Stimulated activated CD8-positive, alpha-beta memory T cell treated with anti-CD3 and anti-CD28 coated beads, Interleukin-7, amount 100 ng/mL, for 1 hour (primary cell): Measurements from ENCODE around the gene PRSS8.
A peak's percentile ranks its signal among the peaks of the same experiment; 100 is the strongest.
"Not testable (repeated sequence)": the region's sequence is repeated elsewhere in the genome, so short reads cannot be mapped to it uniquely, and the experiment has no call there.

Experiments
- DNase-seq, 2 donors: peaks; one replicate each; pipeline ENCODE4 v3.0.0-alpha.2; 2020; ENCODE audit warnings: low read depth in 2 of 2

The PRSS8 gene

DNA sequence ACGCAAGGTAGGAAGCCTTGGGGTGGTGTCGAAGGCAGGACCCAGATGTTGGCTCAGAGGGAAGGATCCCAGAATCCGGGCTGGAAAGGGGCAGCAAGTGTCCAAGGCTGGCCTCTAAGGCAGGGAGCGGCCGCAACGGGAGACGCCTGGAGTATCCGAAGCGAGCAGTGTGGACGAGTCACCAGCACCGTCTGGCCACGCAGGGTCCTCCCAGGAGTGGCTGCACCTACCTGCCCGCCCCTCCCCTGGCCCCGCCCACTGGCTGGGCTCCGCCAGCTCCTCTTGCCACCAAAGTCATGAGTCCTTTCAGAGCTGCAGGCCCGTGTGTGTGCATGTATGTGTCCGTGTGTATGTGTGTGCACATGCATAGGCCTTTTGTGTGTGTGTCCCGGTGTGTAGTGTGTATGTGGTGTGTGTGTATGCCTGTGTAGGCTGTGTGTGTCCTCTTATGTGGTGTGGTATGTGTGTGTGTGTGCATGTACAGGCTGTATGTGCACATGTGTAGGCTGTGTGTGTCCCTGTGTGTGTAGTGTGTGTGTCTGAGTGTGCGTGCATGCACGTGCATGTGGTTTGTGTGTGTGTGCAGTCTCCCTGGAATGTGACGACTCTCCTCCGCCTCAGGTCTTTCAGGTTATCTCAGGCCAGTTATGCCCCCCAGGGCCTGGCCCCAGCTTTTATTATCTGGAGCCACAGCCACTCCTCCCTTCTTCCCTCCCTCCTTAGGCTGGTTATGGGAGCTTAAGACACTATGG lies at the start of gene PRSS8:
PRSS8 (minus strand) TSS at position 193 of the 752 bp plus-strand sequence. CDS start 229 bp downstream, outside the sequence.
- no peak for DNase-seq

DNA sequence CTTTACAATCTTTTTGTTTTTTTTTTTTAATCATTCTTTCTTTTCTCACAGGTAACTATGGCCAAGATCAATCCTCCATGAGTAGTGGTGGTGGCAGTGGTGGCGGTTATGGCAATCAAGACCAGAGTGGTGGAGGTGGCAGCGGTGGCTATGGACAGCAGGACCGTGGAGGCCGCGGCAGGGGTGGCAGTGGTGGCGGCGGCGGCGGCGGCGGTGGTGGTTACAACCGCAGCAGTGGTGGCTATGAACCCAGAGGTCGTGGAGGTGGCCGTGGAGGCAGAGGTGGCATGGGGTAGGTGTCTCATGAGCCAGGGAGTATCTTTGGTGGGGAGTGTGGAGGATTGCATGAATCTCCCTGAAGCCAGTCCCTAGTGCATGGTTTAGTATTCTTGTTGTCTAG lies 49.4 kb upstream of the PRSS8 start:
- no peak for DNase-seq

GRCh38 chr16:31183432-31184428 lies 48.2 kb upstream of the PRSS8 start:
- no peak for DNase-seq

DNA sequence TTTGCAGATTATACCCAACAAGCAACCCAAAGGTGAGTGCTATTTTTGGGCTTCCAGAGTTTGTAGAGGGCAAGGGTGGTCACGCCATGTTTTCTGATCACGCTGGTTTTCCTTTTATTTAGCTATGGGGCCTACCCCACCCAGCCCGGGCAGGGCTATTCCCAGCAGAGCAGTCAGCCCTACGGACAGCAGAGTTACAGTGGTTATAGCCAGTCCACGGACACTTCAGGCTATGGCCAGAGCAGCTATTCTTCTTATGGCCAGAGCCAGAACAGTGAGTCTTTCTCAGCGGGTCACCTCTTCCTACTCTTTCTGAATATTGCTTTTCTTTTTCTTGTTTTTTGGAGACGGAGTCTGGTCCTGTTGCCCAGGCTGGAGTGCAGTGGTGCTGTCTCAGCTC lies 46.9 kb upstream of the PRSS8 start:
- no peak for DNase-seq

DNA sequence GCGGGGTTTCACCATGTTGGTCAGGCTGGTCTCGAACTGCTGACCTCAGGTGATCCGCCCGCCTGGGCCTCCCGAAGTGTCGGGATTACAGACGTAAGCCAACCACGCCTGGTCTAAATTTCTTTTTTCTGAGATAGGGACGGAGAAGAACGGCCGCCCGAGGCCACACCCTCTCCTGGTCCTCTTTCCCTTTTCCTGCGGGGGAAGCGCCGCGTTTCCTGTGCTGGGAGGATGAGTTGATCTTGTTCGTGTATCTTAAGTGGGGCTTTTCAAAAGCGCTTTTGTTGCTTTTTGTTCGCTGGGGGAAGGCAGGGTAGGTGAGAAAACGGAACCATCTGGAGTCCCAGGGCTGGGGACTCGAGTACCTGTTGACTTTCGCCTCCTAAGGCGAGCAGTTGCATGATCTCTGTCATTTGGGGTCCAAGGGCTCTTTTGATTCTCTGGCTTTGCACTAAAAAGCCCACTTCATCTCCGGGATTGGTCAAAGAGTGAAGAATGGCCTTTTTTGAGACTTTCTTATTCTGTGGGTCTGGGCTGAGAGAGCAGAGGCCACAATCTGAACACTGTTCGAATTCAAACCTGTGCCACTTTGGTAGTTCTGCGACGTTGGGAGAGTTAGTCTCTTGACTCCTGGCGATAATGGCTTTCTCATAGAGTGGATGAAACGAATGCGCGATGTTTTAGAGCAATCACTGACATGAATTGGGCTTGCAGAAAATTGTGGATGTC lies 45.7 kb upstream of the PRSS8 start:
- no peak for DNase-seq

DNA sequence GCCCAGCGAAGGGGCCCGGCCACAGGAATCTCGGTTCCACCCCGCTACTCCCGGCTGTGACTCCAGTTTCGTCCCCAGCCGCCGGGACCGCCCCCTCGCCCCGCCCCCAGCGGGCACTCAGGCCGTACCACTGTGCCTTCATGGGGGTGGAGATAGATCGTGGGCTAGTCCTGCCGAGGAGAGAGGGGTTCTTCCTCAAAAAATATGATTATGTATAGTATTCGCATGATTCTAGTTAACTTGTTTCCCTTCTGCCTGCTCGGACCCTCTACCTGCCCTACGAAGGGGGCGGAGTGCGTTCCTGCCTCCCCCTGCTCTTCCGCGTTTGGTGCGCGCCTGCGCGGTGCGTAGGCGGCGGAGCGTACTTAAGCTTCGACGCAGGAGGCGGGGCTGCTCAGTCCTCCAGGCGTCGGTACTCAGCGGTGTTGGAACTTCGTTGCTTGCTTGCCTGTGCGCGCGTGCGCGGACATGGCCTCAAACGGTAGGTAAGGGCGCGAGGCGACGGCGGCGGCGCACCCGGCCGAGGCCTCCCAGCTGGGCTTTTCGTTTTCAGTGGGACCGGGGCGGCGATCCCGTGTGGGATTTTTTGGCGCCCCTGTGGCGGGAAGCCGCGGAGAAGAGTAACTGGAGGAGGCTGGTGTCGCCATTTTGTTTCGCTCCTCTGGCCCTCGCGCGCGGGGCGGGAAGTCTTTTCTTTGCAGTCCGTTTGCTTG lies 44.4 kb upstream of the PRSS8 start, which contains the start of gene FUS:
FUS (plus strand) TSS at position 393 of the 713 bp plus-strand sequence; CDS start at position 469, 76 bp downstream.
- DNase-seq = peak; percentile 84 to 86

GRCh38 chr16:31179219-31179746 lies 43.8 kb upstream of the PRSS8 start:
- DNase-seq = no peak

DNA sequence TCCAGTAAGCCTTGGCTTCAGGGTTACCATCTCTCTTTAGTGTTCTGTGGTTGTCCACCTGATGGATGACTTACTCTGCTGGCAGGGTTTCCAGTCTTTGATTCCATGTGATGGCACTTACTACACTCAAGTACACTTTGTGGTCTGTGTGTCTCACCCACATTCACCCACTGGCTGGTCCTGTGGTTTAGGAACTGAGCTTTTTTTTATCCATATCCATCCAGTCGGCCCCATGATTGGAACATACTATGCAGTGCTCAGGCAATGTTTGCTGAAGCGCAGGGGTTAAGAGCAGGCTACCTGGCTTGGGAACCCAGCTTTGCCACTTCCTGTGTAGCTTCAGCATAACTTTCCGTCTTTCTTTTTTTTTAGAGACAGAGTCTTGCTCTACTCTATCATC lies 41.6 kb upstream of the PRSS8 start:
- DNase-seq = no peak

DNA sequence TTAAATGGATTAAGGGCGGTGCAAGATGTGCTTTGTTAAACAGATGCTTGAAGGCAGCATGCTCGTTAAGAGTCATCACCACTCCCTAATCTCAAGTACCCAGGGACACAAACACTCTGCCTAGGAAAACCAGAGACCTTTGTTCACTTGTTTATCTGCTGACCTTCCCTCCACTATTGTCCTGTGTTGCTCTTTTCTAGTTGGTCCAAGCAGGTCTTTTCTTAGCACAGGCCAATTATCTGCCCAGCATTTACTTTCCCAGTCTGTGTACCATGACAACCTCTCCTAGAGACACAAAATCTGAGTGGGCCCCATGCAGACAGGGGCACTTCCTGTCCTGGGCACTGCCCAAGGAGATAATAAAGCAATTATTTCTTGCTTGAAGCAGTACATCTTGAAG lies 34.5 kb upstream of the PRSS8 start:
- DNase-seq = not testable (repeated sequence)

DNA sequence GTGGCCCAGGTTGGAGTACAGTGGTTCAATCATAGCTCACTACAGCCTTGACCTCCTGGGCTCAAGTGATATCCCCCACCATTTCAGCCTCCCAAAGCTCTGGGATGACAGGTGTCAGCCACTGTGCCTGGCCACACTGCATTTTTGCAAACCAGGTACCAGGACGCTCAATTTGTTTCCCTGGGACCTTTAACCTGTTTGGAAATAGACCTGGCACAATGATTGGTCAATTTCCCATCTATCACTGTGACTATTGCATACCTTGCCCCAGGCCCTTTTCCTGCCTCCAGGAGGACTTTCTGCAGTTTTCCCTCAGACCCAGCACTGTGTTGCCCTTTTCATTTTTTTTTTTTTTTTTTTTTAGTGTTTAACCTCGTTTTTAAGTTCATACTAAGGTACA lies 33.3 kb upstream of the PRSS8 start:
- no peak for DNase-seq

- no peak for DNase-seq
Measured at GRCh38 chr16:31167315-31167714, 31.8 kb upstream of the PRSS8 start.

GRCh38 chr16:31157136-31157535 lies 21.6 kb upstream of the PRSS8 start:
- DNase-seq = no peak

GRCh38 chr16:31150976-31151375 lies 15.4 kb upstream of the PRSS8 start:
- DNase-seq = not testable (repeated sequence)

DNA sequence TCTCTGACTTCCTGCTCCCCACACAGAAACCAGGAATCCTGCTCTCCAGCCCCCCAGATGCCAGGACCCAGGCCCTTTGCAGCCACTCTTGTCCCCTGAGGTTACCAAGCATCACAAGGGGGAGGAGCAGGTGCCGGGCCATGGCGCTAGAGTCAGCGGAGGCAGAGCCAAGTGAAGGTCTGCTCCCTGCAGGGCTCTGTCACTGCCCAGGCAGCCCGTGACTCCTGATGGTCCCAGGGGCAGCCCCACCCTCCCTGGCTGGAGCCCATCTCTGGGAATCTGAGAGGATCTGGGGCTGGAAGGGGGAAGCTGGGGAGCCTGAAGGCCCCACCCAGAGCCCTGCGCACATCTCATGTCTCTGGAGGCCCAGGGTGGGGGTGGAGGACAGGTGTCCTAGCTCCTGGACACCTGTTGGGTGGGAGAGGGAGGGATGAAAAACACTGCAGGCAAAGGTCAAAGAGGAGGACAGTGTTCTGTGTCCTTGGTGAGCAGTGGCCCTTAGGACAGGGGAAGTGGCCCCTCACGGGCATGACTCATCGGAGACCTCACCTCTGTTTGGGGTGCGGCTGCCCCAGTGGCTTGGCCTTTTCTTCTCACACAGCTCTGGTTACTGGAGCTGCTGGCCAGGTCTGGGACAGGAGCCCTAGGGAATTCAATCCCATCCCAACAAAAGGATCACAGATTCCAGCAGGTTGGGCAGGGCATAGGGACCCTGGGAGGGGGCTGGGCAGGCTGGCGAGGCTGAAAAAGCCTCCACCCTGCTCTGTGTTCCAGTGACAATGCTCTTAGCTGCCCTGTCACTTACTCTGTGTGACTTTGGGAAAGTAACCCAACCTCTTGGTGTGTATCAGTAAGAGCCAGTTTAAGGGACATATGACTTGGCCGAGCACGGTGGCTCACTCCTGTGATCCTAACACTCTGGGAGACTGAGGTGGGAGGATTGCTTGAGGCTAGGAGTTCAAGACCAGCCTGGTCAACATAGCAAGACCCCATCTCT lies 14.7 kb upstream of the PRSS8 start, which contains the start of gene PRSS36:
PRSS36 (minus strand) TSS at position 173 of the 997 bp plus-strand sequence; CDS start at position 142, 31 bp downstream.
- no peak for DNase-seq

DNA sequence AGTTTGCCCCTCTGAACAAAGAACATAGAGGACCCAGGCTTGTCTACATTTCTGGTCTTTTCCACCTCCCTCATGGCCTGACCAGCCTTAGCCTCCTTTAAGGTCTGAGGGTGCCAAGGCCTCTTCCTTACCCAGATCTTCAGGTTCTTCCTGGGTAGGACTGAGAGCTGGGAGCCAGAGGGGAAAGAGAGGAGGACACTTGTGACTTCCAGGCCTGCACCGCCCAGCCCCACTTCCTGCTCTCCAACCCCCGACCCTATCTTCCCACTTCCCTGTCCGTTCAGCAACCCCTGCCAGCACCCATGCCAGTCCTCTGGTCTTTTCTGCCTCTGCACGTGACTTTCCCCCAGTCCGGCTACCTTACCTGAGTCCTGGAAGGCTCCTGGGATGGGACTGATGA lies 13.8 kb upstream of the PRSS8 start:
- DNase-seq = no peak

- no peak for DNase-seq
Measured at GRCh38 chr16:31148896-31149295, 13.4 kb upstream of the PRSS8 start.

DNA sequence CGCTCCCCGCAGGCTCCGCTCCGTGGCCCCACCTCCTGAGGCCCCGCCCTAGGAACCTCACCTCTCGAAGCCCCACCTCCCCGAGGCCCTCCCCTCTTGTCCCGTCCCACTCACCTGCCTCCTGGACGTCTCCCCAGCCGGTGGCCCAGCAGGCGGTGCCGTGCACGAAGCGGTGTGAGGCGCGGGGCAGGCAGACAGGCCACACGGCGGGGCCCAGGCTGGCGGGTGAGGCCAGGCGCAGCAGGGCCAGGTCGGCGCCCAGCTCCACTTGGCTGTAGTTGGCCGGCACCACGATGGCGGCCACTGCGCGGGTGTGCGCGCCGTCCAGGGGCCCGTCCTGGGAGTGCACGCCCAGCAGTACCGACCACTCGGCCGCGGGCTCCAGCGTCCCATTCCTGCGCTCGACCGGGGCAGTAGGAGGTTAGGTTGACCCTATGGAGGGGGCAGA lies 12.8 kb upstream of the PRSS8 start:
- DNase-seq = no peak

GRCh38 chr16:31147574-31147973 lies 12.0 kb upstream of the PRSS8 start:
- no peak for DNase-seq

- no peak for DNase-seq
Measured at GRCh38 chr16:31145398-31145990, 10.0 kb upstream of the PRSS8 start.
